Cardiac septum (tissue), 1 donor: ENCODE results near the gene AADACL4. TPM values are rescaled to one million over a fixed set of nuclear protein-coding genes. Genes with fewer than 3 reads are reported as not detected.

Source experiments
- DNase-seq: peaks from one replicate; pipeline ENCODE4 v3.0.0-alpha.2; 2020; ENCODE audit warnings: low spot score
- intact Hi-C: fragments of 100-400 bp; cut with DNase I; formaldehyde crosslinking; loops from one replicate; pipeline ENCODE4 v1.14.0; 2022
- long read RNA-seq: library from polyadenylated mRNA; unstranded; transcript quantifications from one replicate; pipeline ENCODE4 v2.0.0, GENCODE V29; 2021
- total RNA-seq: library from RNA; stranded (reverse); fragmentation: NEBNext Ultra II Directional; extraction: Animal tissue kit (Norgen Biotek cat#: 25700); gene quantifications from one replicate; pipeline ENCODE4 v1.2.1, GENCODE V29; 2021
- donor health status: DM: no; HTN: no; CAD: no.

The AADACL4 gene
- total RNA-seq: not detected
- long read RNA-seq: 0 reads

DNA sequence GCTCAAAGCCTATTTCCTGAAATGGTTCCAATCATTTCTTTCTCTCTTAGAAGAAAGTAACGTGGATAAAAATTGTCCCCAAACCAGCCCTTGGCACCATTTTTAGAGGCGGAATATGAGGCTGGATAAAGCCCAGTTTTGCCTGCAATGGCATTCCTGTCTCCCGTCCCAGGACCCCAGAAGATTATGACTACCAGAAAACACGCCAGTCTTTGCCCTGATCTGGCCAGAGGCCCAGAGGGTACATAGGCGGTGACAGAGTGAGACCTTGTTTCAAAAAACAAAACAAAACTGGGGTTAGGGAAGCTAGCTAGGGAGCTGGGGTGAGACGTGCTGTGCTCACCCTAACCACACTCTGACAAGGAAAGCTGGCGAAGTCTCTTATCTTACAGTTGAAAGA is at the start of gene AADACL4:
Gene AADACL4, plus strand, starts transcription at position 301 of the 400 bp plus-strand sequence. CDS start 462 bp downstream, outside the sequence.
- no peak for DNase-seq
- intact Hi-C loops: no loop called here

DNA sequence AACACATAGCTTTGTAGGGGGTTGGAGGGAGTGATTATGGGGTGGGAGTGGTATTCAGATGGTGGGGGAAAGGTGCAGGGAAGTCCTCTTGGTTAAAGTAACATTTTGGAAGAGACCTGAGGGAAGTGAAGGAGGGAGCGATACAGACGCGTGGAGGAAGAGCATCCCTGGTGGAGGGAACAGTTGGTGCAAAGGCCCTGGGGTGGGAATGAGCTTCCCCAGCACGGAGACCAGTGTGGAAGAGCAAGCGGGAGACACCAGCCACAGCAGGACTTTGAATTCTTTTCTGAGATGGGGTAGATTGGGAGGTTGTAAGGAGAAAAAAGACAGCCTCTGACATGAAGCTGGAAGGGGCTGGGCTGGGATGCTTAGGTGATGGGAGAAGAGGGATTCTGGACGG is 49.4 kb upstream of the AADACL4 start:
- no peak for DNase-seq

DNA sequence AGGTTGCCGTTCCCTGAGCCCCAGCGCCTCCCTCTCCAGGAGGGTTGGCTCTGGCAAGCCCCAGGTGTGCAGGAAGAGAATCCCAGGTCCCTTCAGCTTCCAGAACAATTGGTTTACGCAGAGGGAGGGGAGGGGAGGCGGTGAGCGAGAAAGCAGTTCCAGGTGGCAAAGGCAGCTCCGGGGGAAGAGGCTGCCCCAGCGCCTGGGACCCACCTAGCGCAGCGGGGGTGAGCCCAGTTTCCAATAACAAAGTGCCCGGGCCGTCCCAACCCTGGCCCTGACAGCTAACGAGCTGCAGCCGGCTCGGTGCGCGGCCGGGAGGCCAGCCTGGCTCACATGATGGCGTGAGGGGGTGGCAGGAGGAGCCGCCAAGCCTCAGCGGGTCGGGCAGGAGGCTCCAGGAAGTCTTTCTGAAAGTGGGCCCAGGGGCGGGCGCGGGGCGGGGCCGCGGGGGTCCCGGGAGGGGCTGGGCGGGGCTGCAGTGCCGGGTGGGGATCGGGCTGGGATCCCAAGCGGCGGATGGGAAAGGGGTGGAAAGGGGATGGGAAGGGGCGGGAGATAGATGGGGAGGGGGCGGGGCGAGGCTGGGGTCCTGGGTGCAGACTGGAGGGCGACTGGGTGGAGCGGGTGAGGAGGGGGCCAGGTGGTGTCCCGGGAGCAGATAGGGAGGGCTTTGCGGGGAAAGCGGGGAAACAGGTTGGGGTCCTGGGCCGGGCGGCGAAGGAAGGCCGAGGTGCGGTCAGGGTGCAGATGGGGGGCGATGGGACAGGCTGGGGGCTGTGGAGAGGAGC is 48.7 kb upstream of the AADACL4 start:
- DNase-seq: peak; percentile 85
- intact Hi-C loops: loop anchor here (5.0 kb wide), 1 partner anchor 118 kb away; no protein-coding TSS in a partner anchor

More for the DNA sequence above, 49.4 kb upstream of the AADACL4 start:
- intact Hi-C loops: loop anchor here (5.0 kb wide), 1 partner anchor 117 kb away; no protein-coding TSS in a partner anchor

DNA sequence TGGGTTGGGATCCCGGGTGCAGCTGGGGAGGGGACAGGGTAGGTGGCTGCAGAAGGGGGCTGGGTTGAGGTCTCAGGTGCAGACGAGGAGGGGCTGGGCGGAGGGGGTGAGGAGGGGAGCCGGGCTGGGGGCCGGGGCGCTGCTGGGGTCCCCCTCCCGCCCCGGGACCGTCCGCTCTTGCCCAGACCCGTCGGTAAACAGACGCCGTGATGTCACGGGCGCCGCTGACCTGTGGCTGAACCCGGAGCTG is 48.2 kb upstream of the AADACL4 start:
- intact Hi-C loops: loop anchor here (1.0 kb wide), 1 partner anchor 23 kb away; the partner anchor contains the start of gene DHRS3
- no peak for DNase-seq

GRCh38 chr1:12596007-12596821 is 47.7 kb upstream of the AADACL4 start:
- intact Hi-C loops: loop anchor here (1.0 kb wide), 1 partner anchor 22 kb away; the partner anchor contains the start of gene DHRS3
- DNase-seq: peak; percentile 92

DNA sequence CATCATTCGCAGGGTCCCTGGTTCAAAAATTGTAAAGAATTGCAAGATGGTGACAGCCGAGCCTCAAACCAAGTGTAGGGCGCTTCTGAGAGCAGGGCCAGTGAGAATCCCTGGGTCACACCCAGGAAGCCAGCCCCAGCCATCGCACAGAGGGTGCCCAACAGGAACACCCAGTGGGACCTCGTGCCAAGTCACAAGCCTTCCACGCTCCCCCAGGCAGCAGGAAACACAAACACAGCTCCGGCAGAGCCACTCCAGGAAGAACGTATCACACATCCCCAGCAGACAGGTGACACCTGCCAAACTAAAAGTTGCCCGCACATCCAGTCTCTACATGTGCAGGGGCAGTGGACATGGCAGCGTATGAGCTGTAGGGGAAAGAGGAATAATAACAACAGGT is 46.1 kb upstream of the AADACL4 start:
- intact Hi-C loops: no loop called here
- no peak for DNase-seq

DNA sequence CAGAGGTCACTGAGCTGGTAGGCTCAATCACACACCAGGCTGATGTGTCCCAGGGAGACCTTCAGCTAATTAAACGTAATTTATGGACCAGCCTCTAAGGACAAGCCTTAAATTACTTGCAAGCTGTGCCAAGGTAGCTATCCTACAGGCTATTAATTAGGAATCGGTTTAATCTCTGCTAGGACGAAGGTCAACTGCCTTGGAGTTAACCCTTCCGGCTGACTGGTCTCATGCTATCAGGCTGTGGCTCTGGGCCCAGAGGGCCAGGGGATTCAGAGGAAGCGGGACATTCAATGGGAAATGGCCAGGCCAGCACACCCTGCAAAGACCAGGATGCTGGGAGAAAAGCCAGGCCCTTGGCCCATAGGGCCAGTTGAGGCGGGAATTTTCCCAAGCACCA is 44.9 kb upstream of the AADACL4 start:
- intact Hi-C loops: no loop called here

DNA sequence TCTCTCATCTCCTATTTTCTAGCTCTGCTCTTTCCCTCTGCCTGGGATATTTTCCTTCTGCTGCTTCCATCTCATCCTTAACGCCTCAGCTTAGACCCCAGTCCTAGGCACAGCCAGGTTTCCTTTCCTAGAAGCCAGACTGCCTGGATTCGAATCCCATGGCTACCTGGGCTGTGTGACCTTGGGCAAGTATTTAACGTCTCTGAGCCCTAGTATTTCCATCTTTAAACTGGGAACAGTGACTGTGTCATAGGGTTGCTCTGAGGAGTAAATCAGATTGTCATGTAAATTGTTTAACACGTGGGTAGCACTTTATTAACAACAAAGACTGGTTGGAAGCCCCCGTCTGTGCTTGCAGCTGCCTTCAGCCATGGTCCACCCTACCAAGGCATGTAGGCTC is 44.2 kb upstream of the AADACL4 start:
- intact Hi-C loops: no loop called here
- DNase-seq: no peak

More for the DNA sequence above, 44.9 kb upstream of the AADACL4 start:
- no peak for DNase-seq

GRCh38 chr1:12600335-12600734 is 43.5 kb upstream of the AADACL4 start:
- intact Hi-C loops: no loop called here
- DNase-seq: no peak

GRCh38 chr1:12600880-12601633 is 42.8 kb upstream of the AADACL4 start:
- no peak for DNase-seq
- intact Hi-C loops: no loop called here

- DNase-seq: no peak
- intact Hi-C loops: no loop called here
Observed at GRCh38 chr1:12601700-12602658, 41.9 kb upstream of the AADACL4 start.

DNA sequence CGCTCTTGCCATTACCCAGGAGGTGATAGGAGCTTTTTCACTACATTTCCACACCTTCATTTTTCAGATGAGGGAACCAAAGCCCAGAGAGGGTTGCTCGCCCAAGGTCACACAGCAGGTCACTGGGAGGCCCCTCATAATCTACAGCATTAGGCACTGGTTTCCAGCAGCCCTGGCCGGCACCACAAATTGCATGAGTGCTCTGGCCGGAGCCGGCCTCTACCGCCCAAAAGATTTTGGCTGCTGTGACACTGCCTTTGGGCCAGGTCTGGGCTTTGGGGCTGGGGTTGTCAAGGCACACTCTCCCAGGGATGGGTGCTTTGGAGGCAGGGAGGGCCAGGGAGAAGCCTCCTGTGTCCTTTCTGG is 41.2 kb upstream of the AADACL4 start:
- no peak for DNase-seq
- intact Hi-C loops: no loop called here

GRCh38 chr1:12603224-12603623 is 40.7 kb upstream of the AADACL4 start:
- intact Hi-C loops: no loop called here
- DNase-seq: no peak

- no peak for DNase-seq
Observed at GRCh38 chr1:12604114-12604874, 39.6 kb upstream of the AADACL4 start.

GRCh38 chr1:12604986-12605385 is 38.9 kb upstream of the AADACL4 start:
- intact Hi-C loops: no loop called here

More at GRCh38 chr1:12604114-12604874, 39.6 kb upstream of the AADACL4 start:
- intact Hi-C loops: no loop called here

GRCh38 chr1:12607263-12607662 is 36.6 kb upstream of the AADACL4 start:
- no peak for DNase-seq

More at GRCh38 chr1:12604986-12605385, 38.9 kb upstream of the AADACL4 start:
- no peak for DNase-seq

DNA sequence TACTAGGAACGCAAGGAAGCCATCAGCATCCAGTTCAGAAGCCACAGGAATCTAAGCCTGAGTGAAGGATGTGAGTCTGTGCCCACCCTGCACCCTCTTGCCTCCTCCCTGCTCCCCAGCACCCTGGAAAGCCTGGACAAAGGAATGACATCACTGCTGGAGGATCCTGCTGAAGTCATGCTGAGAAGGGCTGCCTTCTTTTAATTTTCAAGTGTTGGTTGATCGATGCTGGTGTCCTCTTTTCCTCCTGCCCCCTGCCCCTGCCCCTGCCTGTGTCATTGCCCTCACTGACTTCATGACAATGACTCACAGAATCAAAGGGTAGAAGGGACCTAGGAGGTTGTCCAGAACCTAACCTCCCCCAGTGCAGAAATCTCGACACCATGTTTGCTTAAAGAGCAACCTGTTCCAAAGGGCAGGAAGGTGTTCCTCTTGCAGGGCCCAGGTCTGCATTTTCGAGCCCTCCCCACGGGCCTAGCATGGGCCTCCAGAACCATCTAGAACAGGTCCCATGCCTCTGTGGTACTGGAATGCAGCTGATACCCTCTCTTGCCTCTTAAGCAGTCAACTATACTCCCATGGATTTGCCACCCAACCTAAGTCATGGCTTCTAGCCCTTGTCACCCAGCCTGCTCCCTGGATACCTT is 35.5 kb upstream of the AADACL4 start:
- no peak for DNase-seq
- intact Hi-C loops: no loop called here

More at GRCh38 chr1:12607263-12607662, 36.6 kb upstream of the AADACL4 start:
- intact Hi-C loops: no loop called here
